ENCODE results near the gene MCCC2. TPM values are rescaled to one million over a fixed set of nuclear protein-coding genes. Genes with fewer than 3 reads are reported as not detected.
A peak's percentile ranks its signal among the peaks of the same experiment; 100 is the strongest.

Gene MCCC2
- total and polyA plus RNA-seq, 2 of the 13 experiments (the other 11 are each of a cell fraction or from before 2014, with no cell fraction given), result 44.8 to 83.6 TPM

DNA sequence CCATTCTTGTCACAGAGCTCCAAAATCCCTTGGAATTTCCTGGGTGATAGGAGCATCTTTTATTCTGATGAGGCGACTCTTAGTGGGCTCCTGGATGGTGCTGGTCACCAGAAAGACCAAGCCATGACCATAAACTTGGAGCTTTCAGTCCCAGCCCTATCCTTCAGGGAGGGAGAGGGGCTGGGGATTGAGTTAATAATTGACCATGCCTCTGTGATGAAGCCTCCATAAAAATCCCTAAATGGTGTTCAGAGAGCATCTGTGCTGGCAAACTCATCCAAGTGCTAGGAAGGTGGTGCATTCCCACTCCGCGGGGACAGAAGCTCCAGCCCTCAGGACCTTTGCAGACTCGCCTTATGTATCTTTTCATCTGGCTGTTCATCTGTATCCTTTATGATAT is 28.7 kb downstream of the MCCC2 start:
- DNase-seq (ENCODE audit: low spot score) (peak; percentile 4), ATAC-seq (no peak; the same call in 1 of the 3 replicates), FAIRE-seq (no peak)
- in situ Hi-C loops (cut with HindIII; ENCODE audit: extremely low pct_ligation_motif_present, low pct_unique_long_range_greater_than_20kb), result no loop called here
- no peak overlapping the region for H2AFZ ChIP-seq (ENCODE audit: low read length)
- no peak overlapping the region for H3K4me3 ChIP-seq (replicated peaks in 1 of 3; ENCODE audit: insufficient read depth in 1 of 3, low read depth in 2 of 3, low read length in 3 of 3)
- H3K36me3 ChIP-seq (replicated peaks in 1 of 2; ENCODE audit: control insufficient read depth in 1 of 2, insufficient read depth in 2 of 2, low read length in 2 of 2), result peaks cover 5 to 44% of the 10 kb centered on the region in 2 experiments
- H3K9me3 ChIP-seq (ENCODE audit: low read length), result no peaks in the 10 kb centered on the region
- H3K4me1 ChIP-seq (ENCODE audit: insufficient read depth, low read length), result peaks cover 12% of the 10 kb centered on the region; the same call in 1 of the 2 replicates
- intact Hi-C loops (cut with micrococcal nuclease; ENCODE audit: unreplicated experiment), result no loop called here
- no peak overlapping the region for H3K27ac ChIP-seq (ENCODE audit: extremely low read length, insufficient read depth, low read length)
- no peaks in the 10 kb centered on the region for H3K27me3 ChIP-seq (ENCODE audit: control insufficient read depth in 1 of 2, insufficient read depth in 2 of 2, low read length in 2 of 2)
- 89% methylated on average over 4 of the region's 4 CpGs for WGBS (ENCODE audit: low lambda C conversion rate)
- H3K79me2 ChIP-seq (ENCODE audit: insufficient read depth, low read length), result peaks cover 8% of the 10 kb centered on the region
- H4K20me1 ChIP-seq (ENCODE audit: insufficient read depth, low read length), result no peaks in the 10 kb centered on the region
- BruUV-seq (replicated peaks), result no TSS peak
- TF ChIP-seq YY1 (IDR thresholded peaks at IDR 0.05; ENCODE audit: insufficient read depth, insufficient replicate concordance, low read depth, low read length), result no peak
- POLR2A ChIA-PET, result no interaction called here
- no peak overlapping the region for H3K4me2 ChIP-seq (ENCODE audit: low read depth, low read length)
- CTCF ChIA-PET (ENCODE audit: low intra/inter-chr PET ratio, low total read pairs), result no interaction called here
- H3K9ac ChIP-seq (ENCODE audit: insufficient read depth, low read depth, low read length), result no peak overlapping the region

GRCh38 chr5:71620630-71621029 is 33.5 kb downstream of the MCCC2 start:
- CTCF ChIA-PET (ENCODE audit: low intra/inter-chr PET ratio, low total read pairs), result no interaction called here
- in situ Hi-C loops (cut with HindIII; ENCODE audit: extremely low pct_ligation_motif_present, low pct_unique_long_range_greater_than_20kb) (no loop called here), intact Hi-C loops (cut with micrococcal nuclease; ENCODE audit: unreplicated experiment) (no loop called here)
- Histone ChIP-seq H3K4me2 (ENCODE audit: low read depth, low read length) (no peak overlapping the region), H3K9me3 (ENCODE audit: low read length) (no peaks in the 10 kb centered on the region), H3K4me1 (ENCODE audit: insufficient read depth, low read length) (peaks cover 4% of the 10 kb centered on the region; the same call in 1 of the 2 replicates), H3K9ac (ENCODE audit: insufficient read depth, low read depth, low read length) (no peak overlapping the region), H3K79me2 (ENCODE audit: insufficient read depth, low read length) (peaks cover 8% of the 10 kb centered on the region), H3K27me3 (ENCODE audit: control insufficient read depth in 1 of 2, insufficient read depth in 2 of 2, low read length in 2 of 2) (no peaks in the 10 kb centered on the region), H3K36me3 (replicated peaks in 1 of 2; ENCODE audit: control insufficient read depth in 1 of 2, insufficient read depth in 2 of 2, low read length in 2 of 2) (peaks cover 10 to 46% of the 10 kb centered on the region in 2 experiments), H3K27ac (ENCODE audit: extremely low read length, insufficient read depth, low read length) (no peak overlapping the region), H3K4me3 (replicated peaks in 1 of 3; ENCODE audit: insufficient read depth in 1 of 3, low read depth in 2 of 3, low read length in 3 of 3) (no peak overlapping the region), H2AFZ (ENCODE audit: low read length) (no peak overlapping the region), H4K20me1 (ENCODE audit: insufficient read depth, low read length) (no peaks in the 10 kb centered on the region)
- no peak for FAIRE-seq
- no peak for ATAC-seq
- POLR2A ChIA-PET, result no interaction called here
- TF ChIP-seq IKZF1 (IDR thresholded peaks at IDR 0.05) (no peak), MEIS2 (CRISPR knock-in tag; IDR thresholded peaks at IDR 0.05) (no peak), ZSCAN22 (CRISPR knock-in tag; IDR thresholded peaks at IDR 0.05) (no peak), XRCC5 (optimal IDR thresholded peaks at IDR 0.05; ENCODE audit: low read length) (no peak), HNRNPK (IDR thresholded peaks at IDR 0.05; ENCODE audit: low read depth, low read length, poor library complexity, severe bottlenecking) (no peak), ZNF569 (CRISPR knock-in tag; IDR thresholded peaks at IDR 0.05; ENCODE audit: borderline replicate concordance) (no peak), ZNF878 (CRISPR knock-in tag; IDR thresholded peaks at IDR 0.05) (no peak), ZSCAN30 (CRISPR knock-in tag; IDR thresholded peaks at IDR 0.05) (no peak), HIVEP1 (CRISPR knock-in tag; IDR thresholded peaks at IDR 0.05) (no peak), PRDM15 (CRISPR knock-in tag; IDR thresholded peaks at IDR 0.05) (no peak), ZGPAT (CRISPR knock-in tag; IDR thresholded peaks at IDR 0.05) (no peak)
- DNase-seq (ENCODE audit: low spot score), result no peak
- no TSS peak for BruUV-seq (replicated peaks)
- 100% methylated on average over 2 of the region's 2 CpGs for WGBS (ENCODE audit: low lambda C conversion rate)

Data from HepG2 (cell line).